GM12878 (cell line): ENCODE results near the gene SPATA16. TPM values are rescaled to one million over a fixed set of nuclear protein-coding genes. Genes with fewer than 3 reads are reported as not detected.

Source experiments
- ATAC-seq: fragments of 200-7000 bp; cut with Tn5 transposase; 3 replicates; pipeline ENCODE4 v1.9.1; 2020; ENCODE audit warnings: mild to moderate bottlenecking, moderate library complexity
- BruUV-seq: library from RNA; stranded (reverse); fragments of 400-500 nt; replicated peaks from 2 replicates; lab custom pipeline; 2021; lab: Mats Ljungman, UMichigan
- CTCF ChIA-PET: fragments of 300-600 bp; sonication (Branson Sonifier 250); formaldehyde crosslinking; extraction: SDS; loops from one replicate; lab custom pipeline; 2021; ENCODE audit warnings: inconsistent platforms; lab: Yijun Ruan, JAX
- POLR2A ChIA-PET: fragments of 350-600 bp; formaldehyde crosslinking; extraction: SDS; loops from one replicate; lab custom pipeline; 2021; ENCODE audit warnings: inconsistent platforms; lab: Charles Lee
- RAD21 ChIA-PET: fragments of 300-600 bp; sonication (Branson Sonifier 250); formaldehyde crosslinking; loops from one replicate; lab custom pipeline; 2023; ENCODE audit warnings: antibody characterized with exemption; ENCODE audit not compliant: unreplicated experiment; lab: Charles Lee
- SMC1A ChIA-PET: fragments of 300-600 bp; sonication (Branson Sonifier 250); formaldehyde crosslinking; loops from one replicate; lab custom pipeline; 2023; ENCODE audit not compliant: unreplicated experiment, uncharacterized antibody; lab: Charles Lee
- DNase-seq: peaks from one replicate; pipeline ENCODE4 v3.0.0-alpha.2; 2011; ENCODE audit warnings: low read depth, low spot score
- FAIRE-seq: peaks from 3 replicates; lab custom pipeline; 2011; peaks lifted over from hg19 to GRCh38; lab: Jason Lieb, UNC
- H2AFZ ChIP-seq: 2 replicates; pipeline ENCODE4 v1.6.0; 2011; ENCODE audit warnings: low read depth, low read length, control low read depth; ENCODE audit not compliant: control insufficient read depth
- H3K27ac ChIP-seq: 2 replicates; pipeline ENCODE4 v1.5.1; 2011; ENCODE audit warnings: control low read depth; ENCODE audit not compliant: control insufficient read depth, insufficient read depth
- H3K27me3 ChIP-seq, 2 experiments: replicated peaks in 1 of 2; 2 replicates each; pipeline versions ENCODE4 v1.6.0 to v1.6.1; 2011; ENCODE audit warnings: low read length in 1 of 2; ENCODE audit not compliant: control insufficient read depth in 2 of 2, insufficient read depth in 2 of 2
- H3K36me3 ChIP-seq, 2 experiments: 2 replicates each; pipeline ENCODE4 v1.5.1; 2011; ENCODE audit warnings: low read length in 1 of 2; ENCODE audit not compliant: control insufficient read depth in 2 of 2, insufficient read depth in 2 of 2
- H3K4me1 ChIP-seq: 2 replicates; pipeline ENCODE4 v1.6.1; 2011; ENCODE audit warnings: mild to moderate bottlenecking, low read length, moderate library complexity, mixed read lengths; ENCODE audit not compliant: control insufficient read depth, insufficient read depth
- H3K4me2 ChIP-seq: 2 replicates; pipeline ENCODE4 v1.6.0; 2011; ENCODE audit warnings: control low read depth; ENCODE audit not compliant: control insufficient read depth, insufficient read depth
- H3K4me3 ChIP-seq: fragments of 200-600 bp; sonication (generic); 2 replicates; pipeline ENCODE4 v1.5.1; 2016
- H3K79me2 ChIP-seq: 2 replicates; pipeline ENCODE4 v1.6.0; 2011; ENCODE audit warnings: low read length; ENCODE audit not compliant: control insufficient read depth, insufficient read depth
- H3K9ac ChIP-seq: 2 replicates; pipeline ENCODE4 v1.8.0; 2011; ENCODE audit warnings: low read length, control low read depth, mixed read lengths; ENCODE audit not compliant: control insufficient read depth, insufficient read depth
- H3K9me3 ChIP-seq: replicated peaks from 3 replicates; pipeline ENCODE4 v1.5.1; 2011; ENCODE audit warnings: mild to moderate bottlenecking, low read length; ENCODE audit not compliant: control insufficient read depth, insufficient read depth
- H4K20me1 ChIP-seq: 2 replicates; pipeline ENCODE4 v1.6.0; 2011; ENCODE audit not compliant: control insufficient read depth, insufficient read depth
- BHLHE40 ChIP-seq, 2 experiments: fragments of 450-650 bp in 1 of 2; IDR thresholded peaks; 2 replicates each; pipeline ENCODE4 v1.6.1; 2011 to 2017; ENCODE audit warnings: low read depth in 2 of 2, borderline replicate concordance in 1 of 2, improper control_type of control experiment in 1 of 2, low read length in 1 of 2, mild to moderate bottlenecking in 1 of 2
- KAT2A ChIP-seq: conservative IDR thresholded peaks from 2 replicates; pipeline ENCODE4 v1.6.1; 2011; ENCODE audit warnings: low read depth, low read length; ENCODE audit not compliant: control insufficient read depth
- MYC ChIP-seq: IDR thresholded peaks from 2 replicates; pipeline ENCODE4 v1.6.1; 2011; ENCODE audit warnings: mild to moderate bottlenecking, low read length, moderate library complexity, inconsistent platforms; ENCODE audit not compliant: insufficient read depth, insufficient replicate concordance, insufficient read length, severe bottlenecking
- NFYA ChIP-seq: IDR thresholded peaks from 2 replicates; pipeline ENCODE4 v1.6.1; 2011; ENCODE audit warnings: low read depth, mild to moderate bottlenecking, low read length, improper control_type of control experiment, borderline replicate concordance
- PBX3 ChIP-seq: IDR thresholded peaks from 2 replicates; pipeline ENCODE4 v1.6.1; 2011; ENCODE audit warnings: mild to moderate bottlenecking, low read depth, low read length, moderate library complexity; ENCODE audit not compliant: insufficient replicate concordance
- POLR2AphosphoS2 ChIP-seq: IDR thresholded peaks from 2 replicates; pipeline ENCODE4 v1.6.1; 2011; ENCODE audit warnings: low read depth, mild to moderate bottlenecking, low read length, improper control_type of control experiment, moderate library complexity
- RELB ChIP-seq: fragments of 450-650 bp; IDR thresholded peaks from 2 replicates; pipeline ENCODE4 v1.6.1; 2017; ENCODE audit warnings: low read depth, mild to moderate bottlenecking, moderate library complexity
- SMAD1 ChIP-seq: fragments of 450-650 bp; IDR thresholded peaks from 2 replicates; pipeline ENCODE4 v1.6.1; 2018; ENCODE audit warnings: mild to moderate bottlenecking, low read depth; ENCODE audit not compliant: partially characterized antibody
- SMARCA5 ChIP-seq: fragments of 450-650 bp; IDR thresholded peaks from 2 replicates; pipeline ENCODE4 v1.6.1; 2017; ENCODE audit warnings: mild to moderate bottlenecking
- SMC3 ChIP-seq: IDR thresholded peaks from 2 replicates; pipeline ENCODE4 v1.6.1; 2011; ENCODE audit warnings: low read length, improper control_type of control experiment, borderline replicate concordance
- WGBS: methylation state at CpG from one replicate; pipeline ENCODE4 v1.1.6; 2016; ENCODE audit warnings: low lambda C conversion rate; ENCODE audit not compliant: insufficient replicate concordance, insufficient coverage; ENCODE audit errors: missing lambda C conversion rate; 5-methylcytosine and 5-hydroxymethylcytosine counted together
- in situ Hi-C: fragments of 300-500 bp; cut with MboI; formaldehyde crosslinking; loops from 9 replicates; pipeline ENCODE4 v1.14.3; 2018; ENCODE audit warnings: mixed read lengths
- intact Hi-C: fragments of 100-400 bp; cut with micrococcal nuclease; formaldehyde crosslinking; loops from one replicate; pipeline ENCODE4 v1.14.2; 2022; ENCODE audit not compliant: unreplicated experiment
- polyA plus RNA-seq, 11 experiments: library from polyadenylated mRNA; depleted of rRNA in 4 of 11; unstranded in 6 of 11; stranded (reverse) in 5 of 11; fragments of >200 nt; fragmentation: Nextera tagmentation in 4 of 11; fragmentation: Illumina TruSeq in 1 of 11; extraction: Ambion mirVana in 4 of 11; extraction: Trizol in 1 of 11; gene quantifications; 1 replicate in 1 of 11; 2 replicates in 10 of 11; pipeline versions ENCODE4 v1.2.1 to v1.2.3, GENCODE V29; 2011 to 2016; ENCODE audit warnings: inconsistent platforms in 2 of 11, missing spikeins in 2 of 11, low read depth in 1 of 11
- total RNA-seq, 4 experiments: library from RNA; depleted of rRNA in 3 of 4; stranded (reverse); fragments of >200 nt in 3 of 4; fragmentation: Illumina TruSeq in 1 of 4; extraction: Trizol in 1 of 4; gene quantifications; 2 replicates each; pipeline versions ENCODE4 v1.2.1 to v1.2.3, GENCODE V29; 2013 to 2021
- TF ChIP-seq, protein P1 (sequence below): fragments of 150-350 bp; IDR thresholded peaks from 2 replicates; pipeline ENCODE4 v1.6.1; 2014; ENCODE audit warnings: mild to moderate bottlenecking, low read depth, low read length

Gene SPATA16
- total and polyA plus RNA-seq, 10 of the 15 experiments (the other 5 are each of a cell fraction or from before 2014, with no cell fraction given), result 0.04 TPM; not detected in 9

- Histone ChIP-seq H3K36me3 (no peaks in the 10 kb centered on the region), H4K20me1 (no peaks in the 10 kb centered on the region), H3K9ac (no peak overlapping the region), H3K27ac (no peak overlapping the region), H2AFZ (no peak overlapping the region), H3K79me2 (no peaks in the 10 kb centered on the region), H3K4me2 (no peak overlapping the region), H3K27me3 (peaks cover 0 to 2% of the 10 kb centered on the region in 2 experiments; a peak in 1 of 4 replicates), H3K9me3 (no peaks in the 10 kb centered on the region), H3K4me1 (no peaks in the 10 kb centered on the region), H3K4me3 (no peak overlapping the region)
- no TSS peak for BruUV-seq
- ChIA-PET SMC1A (no interaction called here), POLR2A (no interaction called here), RAD21 (no interaction called here), CTCF (no interaction called here)
- no peak for ATAC-seq
- in situ Hi-C loops (no loop called here), intact Hi-C loops (no loop called here)
- TF ChIP-seq RELB, result no peak
- WGBS, result 0% methylated on average over 1 of the region's 1 CpG
- FAIRE-seq, result no peak
- no peak for DNase-seq
Measured at GRCh38 chr3:172853005-172853404, 288.0 kb downstream of the SPATA16 start.

DNA sequence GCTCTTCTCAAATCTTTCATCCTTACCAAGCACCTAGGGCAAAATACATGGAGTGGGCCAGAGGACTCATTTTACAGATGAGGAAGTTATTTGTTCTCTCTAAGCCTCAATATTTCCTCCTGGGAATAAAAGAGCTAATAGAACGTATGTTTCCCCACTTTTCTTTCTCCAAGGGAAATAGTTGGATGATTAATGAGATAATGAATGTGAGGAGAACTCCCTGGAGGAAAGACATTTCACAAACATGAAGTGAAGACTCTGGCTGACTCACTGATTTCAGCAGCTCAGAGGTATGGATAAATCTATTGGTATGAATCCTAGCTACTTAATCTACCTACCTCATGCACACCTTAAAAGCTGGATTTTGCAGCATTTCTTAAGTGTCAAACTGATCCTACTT lies 292.1 kb downstream of the SPATA16 start:
- intact Hi-C loops, result no loop called here
- Histone ChIP-seq H3K27ac (no peak overlapping the region), H3K27me3 (no peaks in the 10 kb centered on the region), H3K9ac (no peak overlapping the region), H3K36me3 (no peaks in the 10 kb centered on the region), H4K20me1 (no peaks in the 10 kb centered on the region), H3K4me2 (no peak overlapping the region), H3K4me1 (no peaks in the 10 kb centered on the region), H3K79me2 (no peaks in the 10 kb centered on the region), H3K4me3 (no peak overlapping the region), H2AFZ (no peak overlapping the region), H3K9me3 (no peaks in the 10 kb centered on the region)
- WGBS, result 0% methylated on average over 1 of the region's 1 CpG
- BruUV-seq, result no TSS peak
- in situ Hi-C loops, result no loop called here
- FAIRE-seq (no peak), DNase-seq (no peak), ATAC-seq (no peak)
- POLR2A ChIA-PET, result interaction anchor here (0.5 kb wide), 1 partner anchor 81 kb away, joined by 3 read pairs; no protein-coding TSS in a partner anchor
- CTCF ChIA-PET, result interaction anchor here (0.5 to 1.6 kb wide), 3 partner anchors 9 to 252 kb away, joined by 3 to 8 read pairs (median 3); no protein-coding TSS in a partner anchor
- SMC1A ChIA-PET, result interaction anchor here (0.7 kb wide), 1 partner anchor 9 kb away, joined by 3 read pairs; no protein-coding TSS in a partner anchor
- RAD21 ChIA-PET, result no interaction called here
- no peak for TF ChIP-seq MYC
- no peak for TF ChIP-seq SMARCA5
- TF ChIP-seq NFYA, result no peak
- no peak for TF ChIP-seq POLR2AphosphoS2
- TF ChIP-seq SMAD1, result no peak
- TF ChIP-seq PBX3, result no peak
- no peak for TF ChIP-seq BHLHE40 (IDR thresholded peaks at IDR 0.05; ENCODE audit: borderline replicate concordance in 1 of 2, low read depth in 2 of 2, low read length in 1 of 2)
- no peak for TF ChIP-seq SMC3
- TF ChIP-seq KAT2A, result no peak
- TF ChIP-seq, protein P1, sequence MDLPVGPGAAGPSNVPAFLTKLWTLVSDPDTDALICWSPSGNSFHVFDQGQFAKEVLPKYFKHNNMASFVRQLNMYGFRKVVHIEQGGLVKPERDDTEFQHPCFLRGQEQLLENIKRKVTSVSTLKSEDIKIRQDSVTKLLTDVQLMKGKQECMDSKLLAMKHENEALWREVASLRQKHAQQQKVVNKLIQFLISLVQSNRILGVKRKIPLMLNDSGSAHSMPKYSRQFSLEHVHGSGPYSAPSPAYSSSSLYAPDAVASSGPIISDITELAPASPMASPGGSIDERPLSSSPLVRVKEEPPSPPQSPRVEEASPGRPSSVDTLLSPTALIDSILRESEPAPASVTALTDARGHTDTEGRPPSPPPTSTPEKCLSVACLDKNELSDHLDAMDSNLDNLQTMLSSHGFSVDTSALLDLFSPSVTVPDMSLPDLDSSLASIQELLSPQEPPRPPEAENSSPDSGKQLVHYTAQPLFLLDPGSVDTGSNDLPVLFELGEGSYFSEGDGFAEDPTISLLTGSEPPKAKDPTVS, result no peak
